NCI-H1436 (cell line): ENCODE results near the gene RITA1.

Experiments used
- DNase-seq: peaks from one replicate; lab custom pipeline; 2025; lab: John Stamatoyannopoulos, UW

The RITA1 gene

DNA sequence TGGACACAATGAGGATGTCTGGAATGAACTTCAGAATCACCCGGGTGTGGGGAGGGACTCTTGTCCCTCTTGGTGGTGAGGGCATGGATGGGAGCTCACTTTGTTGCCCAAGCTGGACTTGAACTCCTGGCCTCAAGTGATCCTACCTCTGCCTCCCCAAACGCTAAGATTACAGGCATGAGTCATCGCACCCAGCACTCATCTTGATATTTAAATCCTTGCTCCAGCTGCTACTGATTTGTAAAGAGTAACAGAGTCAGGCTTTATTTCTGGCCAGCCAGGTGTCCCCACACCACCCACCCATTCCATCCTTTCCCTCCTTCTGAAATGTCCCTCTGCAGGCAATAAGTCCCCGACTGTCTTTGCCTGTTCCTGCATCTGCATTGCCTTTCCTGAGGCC, 5.2 kb upstream of the RITA1 start:
- DNase-seq, result no peak

DNA sequence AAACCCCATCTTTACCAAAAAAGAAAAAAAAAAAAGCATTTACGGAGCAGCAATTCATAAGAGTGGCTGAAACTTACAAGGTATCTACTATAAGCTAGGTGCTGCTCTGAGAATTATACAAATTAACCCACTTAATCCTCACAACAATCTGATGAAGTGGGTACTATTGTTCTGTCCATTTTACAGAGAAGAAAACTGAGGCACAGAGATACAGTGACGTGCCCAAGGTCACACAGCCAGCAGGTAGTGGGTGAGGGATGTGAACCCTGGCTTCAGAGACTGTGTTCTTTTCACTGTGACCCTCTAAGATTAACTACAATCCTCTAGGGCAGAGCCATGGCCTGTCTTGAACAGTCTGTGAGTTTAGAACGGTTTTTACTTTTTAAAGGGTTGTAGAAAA, 3.5 kb upstream of the RITA1 start:
- DNase-seq, result no peak

DNA sequence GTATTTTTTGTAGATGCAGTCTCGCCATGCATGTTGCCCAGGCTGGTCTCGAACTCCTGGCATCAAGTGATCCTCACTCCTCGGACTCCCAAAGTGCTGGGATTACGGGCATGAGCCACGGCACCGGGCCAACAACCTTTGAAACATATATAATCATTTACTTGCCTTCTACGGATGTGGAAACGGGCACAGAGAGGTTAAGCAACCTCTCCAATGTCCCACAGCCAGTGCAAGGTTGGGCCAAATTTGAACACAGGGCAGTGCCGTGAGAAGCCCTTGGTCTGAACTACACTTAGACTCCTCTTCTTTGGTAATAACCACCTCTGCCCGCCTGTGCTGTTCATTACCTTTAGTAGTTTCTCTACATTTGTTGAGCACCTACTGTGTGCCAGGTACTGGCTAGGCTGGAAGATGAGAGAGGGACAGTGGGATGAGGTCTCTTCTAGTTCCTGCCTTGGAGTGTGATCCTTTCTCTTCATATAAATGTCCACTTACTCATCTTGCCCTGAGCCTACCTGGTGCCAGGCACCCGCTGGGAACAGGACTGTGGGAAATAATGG, 2.4 kb upstream of the RITA1 start:
- no peak for DNase-seq

DNA sequence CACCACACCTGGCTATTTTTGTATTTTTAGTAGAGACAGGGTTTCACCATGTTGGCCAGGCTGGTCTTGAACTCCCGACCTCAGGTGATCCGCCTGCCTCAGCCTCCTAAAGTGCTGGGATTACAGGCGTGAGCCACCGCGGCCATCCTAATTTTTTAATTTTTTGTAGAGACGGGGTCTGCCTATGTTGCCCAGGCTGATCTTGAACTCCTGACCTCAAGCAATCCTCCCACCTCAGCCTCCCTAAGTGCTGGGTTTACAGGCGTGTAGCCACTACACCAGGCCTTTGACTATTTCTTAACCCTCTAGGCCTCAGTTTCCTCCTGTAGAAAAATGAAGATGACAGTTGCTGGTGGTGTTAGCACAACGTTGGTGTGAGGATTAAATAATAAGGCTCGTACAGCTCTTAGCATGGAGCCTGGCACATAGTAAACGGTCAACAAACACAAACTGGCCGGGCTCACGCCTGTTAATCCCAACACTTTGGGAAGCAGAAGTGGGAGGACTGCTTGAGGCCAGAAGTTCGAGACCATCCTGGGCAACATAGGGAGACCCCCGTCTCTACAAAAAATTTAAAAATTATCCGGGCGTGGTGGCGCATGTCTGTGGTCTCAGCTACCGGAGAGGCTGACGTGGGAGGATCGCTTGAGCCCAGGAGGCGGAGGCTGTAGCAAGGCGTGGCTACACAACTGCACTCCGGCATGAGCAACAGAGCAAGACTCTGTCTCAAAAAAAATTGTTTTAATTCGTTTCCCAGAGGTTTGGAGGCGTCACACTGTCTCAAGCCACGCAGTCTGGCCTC, 1.2 kb upstream of the RITA1 start:
- DNase-seq, result no peak

DNA sequence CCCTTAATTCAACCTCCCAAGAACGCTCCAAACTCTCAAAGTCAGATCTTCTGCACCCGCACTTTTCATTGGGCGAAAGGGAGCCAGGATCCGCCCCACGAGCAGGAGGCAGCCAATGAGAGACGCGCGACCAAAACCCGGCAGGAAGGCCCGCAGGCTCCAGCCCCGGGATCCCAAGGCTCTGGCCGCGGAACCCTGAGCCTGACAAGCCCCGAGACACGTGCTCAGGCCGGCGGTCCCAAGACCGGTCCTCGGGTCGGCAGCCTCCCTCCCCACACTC, 681 bp upstream of the RITA1 start:
- peak; percentile 84 for DNase-seq

DNA sequence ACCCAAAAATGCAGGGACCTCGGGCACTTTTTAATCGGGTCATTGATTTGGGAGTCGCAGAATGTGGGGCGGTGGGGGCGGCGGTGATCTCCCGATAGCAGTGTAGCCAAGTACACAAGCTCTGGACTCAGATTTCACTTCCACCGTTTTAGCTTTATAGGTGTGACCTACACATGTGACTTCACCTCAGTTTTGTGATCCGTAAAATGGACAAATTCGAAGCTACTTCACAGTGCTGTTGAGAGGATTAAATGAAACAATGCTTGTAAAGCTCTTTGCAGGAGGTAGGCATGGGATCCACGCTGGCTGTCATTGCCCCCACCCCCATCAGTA, 478 bp downstream of the RITA1 start:
- DNase-seq, result no peak

DNA sequence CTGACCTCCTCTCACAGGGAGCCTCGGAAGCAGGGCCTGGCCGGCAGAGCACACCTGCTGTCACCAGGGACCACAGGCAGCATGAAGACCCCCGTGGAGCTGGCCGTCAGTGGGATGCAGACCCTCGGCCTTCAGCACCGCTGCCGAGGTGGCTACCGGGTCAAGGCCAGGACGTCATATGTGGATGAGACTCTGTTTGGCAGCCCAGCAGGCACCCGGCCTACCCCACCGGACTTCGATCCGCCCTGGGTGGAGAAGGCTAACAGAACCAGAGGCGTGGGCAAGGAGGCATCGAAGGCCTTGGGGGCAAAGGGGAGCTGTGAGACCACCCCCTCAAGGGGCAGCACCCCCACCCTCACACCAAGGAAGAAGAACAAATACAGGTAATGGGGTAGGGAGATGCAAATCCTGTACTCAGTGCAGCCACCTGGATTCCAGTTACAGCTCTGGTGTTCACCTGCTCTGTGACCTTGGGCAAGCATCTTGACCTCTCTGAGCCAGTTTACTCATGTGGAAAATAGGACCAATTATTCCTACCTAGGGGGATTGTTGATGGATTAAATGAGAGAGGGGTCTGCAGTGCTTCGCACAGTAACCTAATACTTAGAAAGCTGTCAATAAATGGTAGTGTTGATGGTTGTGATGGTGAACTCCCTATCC, 1.3 kb downstream of the RITA1 start:
- no peak for DNase-seq

DNA sequence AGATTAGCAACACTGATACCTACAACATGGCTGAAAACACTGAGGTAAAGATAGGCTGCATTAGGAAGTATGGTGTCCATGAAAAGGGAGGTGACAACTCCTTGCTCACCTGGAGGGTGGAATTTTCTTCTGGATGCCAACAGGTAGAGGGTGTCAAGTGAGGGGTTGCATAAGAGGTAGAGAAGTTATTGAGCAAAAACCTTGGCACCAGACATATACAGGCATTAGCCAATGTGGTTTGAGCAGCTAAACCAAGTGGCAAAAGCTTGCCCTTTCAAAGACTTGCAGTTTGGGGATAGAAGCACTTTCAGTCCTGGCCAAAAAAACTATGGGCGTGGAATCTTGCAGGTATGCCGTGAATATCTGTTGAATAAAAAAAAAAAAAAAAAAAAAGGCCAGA, 3.8 kb downstream of the RITA1 start:
- no peak for DNase-seq

DNA sequence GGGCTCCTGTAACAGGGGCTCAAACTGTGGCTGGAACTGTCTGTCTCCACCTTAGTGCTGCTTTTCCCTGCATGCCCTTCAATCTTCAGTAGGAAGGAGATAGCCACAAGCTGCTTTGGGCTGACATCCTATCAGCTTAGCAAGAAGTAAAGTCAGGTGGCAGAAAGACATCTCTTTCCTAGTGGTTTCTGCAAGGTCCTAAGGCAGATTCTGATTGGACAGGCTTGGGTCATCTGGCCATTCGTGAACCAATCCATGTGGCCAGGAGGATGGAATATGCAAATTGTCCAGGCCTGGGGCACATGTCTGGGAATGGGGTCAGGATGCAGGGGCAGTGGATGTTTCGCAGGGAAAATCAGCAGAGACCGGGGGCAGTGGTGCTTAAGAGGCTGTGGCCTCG, 5.2 kb downstream of the RITA1 start:
- no peak for DNase-seq

DNA sequence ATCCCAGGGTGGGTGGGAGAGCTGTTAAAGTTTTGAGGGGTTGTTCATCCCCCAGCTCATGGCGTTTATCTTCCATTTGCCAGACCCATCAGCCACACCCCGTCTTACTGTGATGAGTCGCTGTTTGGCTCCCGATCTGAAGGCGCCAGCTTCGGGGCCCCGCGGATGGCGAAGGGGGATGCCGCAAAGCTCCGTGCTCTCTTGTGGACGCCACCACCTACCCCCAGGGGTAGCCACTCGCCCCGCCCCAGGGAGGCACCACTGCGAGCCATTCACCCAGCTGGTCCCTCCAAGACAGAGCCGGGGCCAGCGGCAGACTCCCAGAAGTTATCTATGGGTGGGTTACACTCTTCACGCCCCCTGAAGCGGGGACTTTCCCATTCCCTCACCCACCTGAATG, 5.7 kb downstream of the RITA1 start:
- no peak for DNase-seq

DNA sequence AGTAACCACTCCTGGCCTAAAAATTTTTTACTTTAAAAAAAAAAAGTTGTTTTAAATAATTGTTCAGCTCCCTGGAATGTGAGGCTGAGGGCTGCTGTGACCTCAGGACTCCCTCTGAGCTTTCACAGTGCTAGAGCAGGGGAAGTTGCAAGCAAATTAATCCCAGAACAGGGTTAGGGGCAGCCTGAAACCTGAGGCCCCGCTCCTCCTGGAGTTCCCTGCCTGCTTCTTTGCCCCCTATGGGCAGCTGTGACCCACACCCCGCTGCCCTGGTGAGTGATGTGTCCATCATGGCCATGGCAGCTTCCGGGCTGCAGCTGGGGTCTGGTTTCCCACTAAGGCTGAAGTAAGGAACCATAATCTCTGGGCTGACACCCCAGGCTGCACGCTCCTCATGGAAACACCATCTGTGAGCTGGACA, 9.5 kb downstream of the RITA1 start:
- DNase-seq, result no peak

DNA sequence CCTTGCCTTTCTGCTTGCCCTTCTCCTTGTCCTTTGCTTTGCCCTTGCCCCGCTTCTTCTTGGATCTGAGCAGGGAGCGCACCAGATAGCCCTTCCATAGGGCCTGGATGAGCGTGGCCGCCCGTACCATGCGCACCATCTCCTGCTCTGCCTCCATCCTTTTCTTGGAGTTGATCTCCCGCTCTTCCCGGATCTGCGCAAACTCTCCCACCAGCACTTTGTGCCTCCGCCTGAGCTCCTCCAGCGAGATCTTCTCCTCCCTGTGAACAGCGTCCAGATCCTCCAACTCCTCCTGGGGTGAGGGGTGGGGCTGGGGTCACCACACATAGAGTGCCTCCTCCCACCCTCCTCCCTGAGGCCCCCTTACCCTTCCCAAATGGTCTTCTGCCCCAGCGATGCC, 10.1 kb downstream of the RITA1 start:
- DNase-seq, result no peak

DNA sequence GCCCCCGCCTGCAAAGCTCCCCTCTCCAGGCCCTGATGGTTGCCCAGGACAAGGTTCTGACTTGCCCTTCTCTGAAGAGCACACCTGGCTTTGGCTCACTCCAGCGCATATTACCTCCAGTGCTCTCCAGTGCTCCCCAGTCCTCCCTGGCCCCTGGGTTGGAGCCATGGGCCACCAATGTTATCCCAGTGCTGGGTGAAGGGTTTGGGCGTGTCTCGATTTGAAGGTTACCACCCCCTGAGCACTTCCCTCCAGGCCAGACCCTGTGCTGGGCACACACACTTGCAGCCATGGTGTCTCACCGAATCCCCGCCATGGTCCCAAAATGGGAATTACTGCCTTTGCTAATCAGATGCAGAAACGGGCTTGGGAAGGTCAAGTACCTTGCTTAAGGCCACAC, 11.1 kb downstream of the RITA1 start:
- no peak for DNase-seq

DNA sequence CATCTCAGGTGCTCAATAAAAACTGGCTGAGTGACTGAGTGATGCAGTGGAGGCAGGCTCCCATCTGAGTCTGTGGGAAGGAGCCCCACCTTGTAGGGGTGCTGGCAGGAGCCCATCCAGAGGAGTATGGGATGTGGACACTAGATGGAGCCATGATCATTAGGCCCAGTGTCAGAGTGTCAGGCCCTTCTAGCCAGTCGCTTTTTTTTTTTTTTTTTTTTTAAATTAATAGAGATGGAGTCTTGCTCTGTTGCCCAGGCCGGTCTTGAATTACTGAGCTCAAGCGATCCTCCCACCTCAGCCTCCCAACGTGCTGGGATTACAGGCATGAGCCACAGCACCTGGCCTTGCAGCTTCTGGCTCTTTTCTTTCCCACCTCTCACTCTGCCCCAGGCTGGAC, 11.5 kb downstream of the RITA1 start:
- DNase-seq, result peak; percentile 32

DNA sequence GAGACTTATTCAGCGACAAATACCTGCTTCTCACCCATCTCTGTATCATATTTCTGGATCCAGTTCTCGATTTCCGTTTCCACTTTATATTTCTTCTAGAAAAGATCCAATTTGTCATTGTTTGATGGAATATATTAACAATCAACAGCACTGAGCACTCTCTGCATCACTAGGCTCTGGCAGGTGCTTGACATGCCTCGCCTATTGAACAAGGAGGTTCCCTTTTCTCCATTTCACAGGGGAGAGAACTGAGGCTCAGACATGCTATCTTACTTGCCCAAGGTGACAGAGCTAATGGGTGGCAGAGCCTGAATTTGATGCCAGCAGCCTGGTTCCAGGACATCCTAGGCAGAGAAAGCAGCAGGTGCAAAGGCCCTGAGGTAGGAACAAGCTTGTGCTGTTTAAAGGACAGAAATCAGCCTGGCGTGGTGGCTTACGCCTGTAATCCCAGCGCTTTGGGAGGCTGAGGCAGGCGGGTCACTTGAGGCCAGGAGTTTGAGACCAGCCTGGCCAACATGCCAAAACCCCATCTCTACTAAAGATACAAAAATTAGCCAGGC, 12.1 kb downstream of the RITA1 start:
- DNase-seq, result no peak

DNA sequence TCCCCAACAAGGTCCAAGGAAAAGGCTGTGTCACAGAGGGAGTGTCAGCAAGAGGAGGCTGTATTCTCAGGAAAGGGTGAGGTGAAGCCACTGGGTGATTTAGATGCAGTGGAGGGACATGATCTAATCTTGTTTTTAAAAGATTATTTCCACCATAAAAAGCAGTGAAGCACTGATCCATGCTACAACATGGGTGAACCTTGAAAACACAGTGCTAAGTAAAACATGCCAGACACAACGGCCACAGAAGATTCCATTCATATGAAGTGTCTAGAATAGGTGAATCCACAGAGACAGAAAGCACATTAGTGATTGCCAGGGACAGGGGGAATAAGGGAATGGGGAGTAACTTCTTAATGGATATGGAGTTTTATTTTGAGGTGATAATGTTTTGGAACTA, 12.8 kb downstream of the RITA1 start:
- DNase-seq, result no peak

DNA sequence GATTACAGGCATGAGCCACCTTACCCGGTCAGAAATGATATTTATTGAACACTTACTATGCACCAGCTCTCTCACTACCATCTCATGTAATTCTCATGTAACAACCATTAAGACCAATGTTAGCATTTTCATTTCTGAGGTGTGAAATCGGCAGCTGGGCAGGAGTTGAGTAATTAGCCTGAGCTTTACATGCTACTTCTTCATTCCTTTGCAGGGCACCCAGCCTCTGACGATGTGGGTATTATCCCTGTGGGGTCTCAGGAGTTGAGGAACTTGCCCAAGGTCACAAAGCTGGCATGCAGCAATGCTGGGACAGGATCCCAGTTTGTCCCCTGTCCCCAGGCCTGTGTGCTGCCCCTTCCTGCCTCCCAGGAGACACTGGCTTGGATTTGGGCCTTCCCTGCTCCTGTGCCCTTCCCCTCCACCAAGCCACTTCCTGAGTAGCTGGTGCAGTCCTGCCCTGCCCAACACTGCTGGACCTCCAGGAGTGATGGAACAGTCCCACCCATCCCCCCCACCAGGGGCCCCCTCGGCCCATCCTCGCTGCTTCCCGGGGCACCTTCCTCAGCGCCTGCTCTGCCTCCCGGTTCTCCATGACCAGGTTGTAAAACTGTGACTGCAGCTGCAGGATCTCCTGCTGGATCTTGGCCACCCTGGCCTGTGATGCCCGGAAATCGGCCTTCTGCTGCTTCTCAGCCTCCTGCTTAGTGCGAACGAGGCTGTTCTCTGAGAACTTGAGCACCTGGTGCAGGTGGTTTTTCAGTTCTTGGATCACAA, 14.7 kb downstream of the RITA1 start:
- DNase-seq, result no peak

DNA sequence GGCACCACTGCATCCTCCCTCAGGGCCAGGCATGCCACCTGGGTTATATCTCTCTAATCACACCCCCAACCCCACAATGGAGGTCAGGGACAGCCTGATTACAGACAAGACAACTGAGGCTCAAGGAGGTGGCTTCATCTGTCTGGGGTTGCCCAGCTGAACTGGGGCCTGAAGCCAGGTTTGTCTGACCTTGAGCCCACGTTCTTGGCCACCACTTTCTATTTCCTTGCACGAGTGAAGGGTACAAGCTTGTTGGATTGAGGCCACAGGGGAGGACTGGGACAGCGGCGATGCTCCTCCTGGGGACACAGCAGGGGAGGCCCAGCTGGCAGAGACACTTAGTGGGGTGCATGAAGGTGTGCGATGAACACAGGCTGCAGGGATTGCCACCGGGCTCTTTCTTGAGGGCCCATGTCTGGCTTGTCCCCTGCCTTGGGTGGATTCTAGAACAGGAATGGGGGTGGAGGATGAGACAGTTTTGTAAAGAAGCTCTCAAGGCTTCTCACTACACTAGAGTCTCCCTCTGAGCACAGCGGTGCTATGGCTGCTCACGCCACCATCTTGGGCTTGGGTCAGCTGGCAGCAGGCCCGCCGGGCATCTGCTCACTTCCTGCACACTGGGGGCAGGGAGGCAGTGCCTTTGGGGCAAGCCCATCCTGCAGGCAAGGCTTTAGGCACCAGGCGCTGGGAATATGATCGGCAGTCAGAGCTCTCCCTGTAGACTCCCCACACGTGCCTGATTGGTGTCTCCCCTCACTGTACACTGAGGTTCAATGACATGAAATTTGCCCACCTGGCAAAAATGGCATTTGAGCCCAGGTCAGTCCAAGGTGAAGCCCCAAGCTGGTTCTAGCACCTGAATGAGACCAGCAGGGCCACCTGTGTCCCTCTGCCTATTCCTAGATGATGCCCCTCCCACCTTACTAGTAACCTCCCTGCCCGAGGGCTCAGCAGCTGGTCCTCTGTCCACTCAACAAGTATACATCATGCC, 16.0 kb downstream of the RITA1 start:
- DNase-seq, result no peak

DNA sequence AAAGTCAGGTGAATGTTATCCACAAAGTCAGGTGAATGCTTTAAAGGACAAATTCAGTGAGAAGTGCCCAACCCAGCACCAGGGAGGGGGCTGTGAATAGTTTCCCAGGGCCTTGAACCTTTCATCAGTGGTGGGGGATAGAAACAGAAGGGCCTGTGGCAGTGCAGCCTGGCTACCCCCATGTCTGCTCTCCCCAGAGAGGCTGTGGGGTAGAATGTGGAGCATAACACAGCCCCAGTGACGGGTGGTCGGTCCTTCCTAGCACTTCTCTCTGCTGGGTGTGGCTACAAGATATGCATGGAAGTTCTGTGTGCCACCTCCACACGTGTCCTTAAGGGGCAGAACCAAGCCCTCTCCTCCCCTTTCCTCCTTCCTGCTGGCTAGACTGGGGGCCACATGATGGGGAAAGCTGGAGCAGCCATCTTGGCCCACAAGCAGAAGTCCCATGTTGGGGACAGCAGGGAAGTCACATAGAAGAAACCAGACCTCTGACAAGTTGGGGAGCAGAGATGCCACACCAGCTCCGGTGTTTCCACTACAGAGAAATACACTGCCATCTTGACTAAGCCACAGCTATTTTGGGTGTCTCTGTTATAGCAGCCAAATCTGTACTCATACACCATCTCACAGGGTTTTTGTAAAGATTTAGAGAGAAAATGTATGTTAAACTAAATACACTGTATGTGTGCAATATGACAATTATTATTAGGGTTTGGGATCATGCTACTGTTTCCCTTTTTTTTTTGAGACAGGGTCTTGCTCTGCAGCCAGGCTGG, 17.0 kb downstream of the RITA1 start:
- DNase-seq, result no peak

DNA sequence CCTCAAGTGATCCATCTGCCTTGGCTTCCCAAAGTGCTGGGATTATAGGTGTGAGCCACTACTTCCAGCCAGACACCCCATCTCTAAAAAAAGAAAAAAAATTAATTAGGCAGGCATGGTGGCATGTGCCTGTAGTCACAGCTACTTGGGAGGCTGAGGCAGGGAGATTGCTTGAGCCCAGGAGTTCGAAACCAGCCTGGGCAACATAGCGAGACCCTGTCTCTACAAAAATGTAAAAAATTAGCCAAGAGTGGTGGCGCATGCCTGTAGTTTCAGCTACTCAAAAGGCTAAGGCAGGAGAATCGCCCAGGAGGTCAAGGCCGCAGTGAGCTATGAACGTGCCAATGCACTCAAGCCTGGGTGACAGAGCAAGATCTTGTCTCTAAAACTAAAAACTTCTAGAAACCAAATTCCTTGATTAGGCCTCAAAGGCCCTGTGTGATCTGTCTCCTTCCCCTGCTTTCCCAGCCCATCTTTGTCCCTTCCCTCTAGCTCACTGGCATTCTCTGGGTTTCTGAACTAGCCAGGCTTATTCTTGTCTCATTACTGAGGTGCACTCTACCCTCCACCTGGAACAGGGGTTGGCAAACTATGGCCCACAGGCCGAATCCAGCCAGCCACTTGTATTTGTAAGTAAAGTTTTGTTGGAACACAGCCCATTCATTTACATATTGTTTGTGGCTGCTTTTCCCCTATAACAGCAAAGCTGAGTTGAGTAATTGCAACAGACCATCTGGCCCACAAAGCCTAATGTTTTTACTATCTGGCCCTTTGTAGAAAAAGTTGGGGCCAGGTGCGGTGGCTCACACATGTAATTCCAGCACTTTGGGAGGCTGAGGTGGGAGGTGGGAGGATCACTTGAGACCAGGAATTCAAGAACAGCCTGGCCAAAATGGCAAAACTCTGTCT, 18.6 kb downstream of the RITA1 start:
- no peak for DNase-seq
